HG03565 (cell line): ENCODE measurements around the gene SDR9C7.
"Not testable (repeated sequence)": the region's sequence is repeated elsewhere in the genome, so short reads cannot be mapped to it uniquely, and the experiment has no call there.

Experiments
- ATAC-seq: cut with Tn5 transposase; IDR thresholded peaks from one replicate; pipeline ENCODE4 v1.9.1; 2021; ENCODE audit warnings: mild to moderate bottlenecking, moderate library complexity; ENCODE audit not compliant: unreplicated experiment

SDR9C7 gene

DNA sequence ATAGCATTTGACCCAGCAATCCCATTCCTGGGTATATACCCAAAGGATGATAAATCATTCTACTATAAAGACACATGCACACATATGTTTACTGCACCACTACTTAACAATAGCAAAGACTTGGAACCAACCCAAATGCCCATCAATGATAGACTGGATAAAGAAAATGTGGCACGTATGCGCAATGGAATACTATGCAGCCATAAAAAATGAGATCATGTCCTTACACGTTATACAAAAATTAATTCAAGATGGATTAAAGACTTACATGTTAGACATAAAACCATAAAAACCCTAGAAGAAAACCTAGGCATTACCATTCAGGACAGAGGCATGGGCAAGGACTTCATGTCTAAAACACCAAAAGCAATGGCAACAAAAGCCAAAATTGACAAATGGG, 16.1 kb downstream of the SDR9C7 start:
- not testable (repeated sequence) for ATAC-seq

- ATAC-seq: no peak
Measured at GRCh38 chr12:56916996-56917333, 17.2 kb downstream of the SDR9C7 start.

DNA sequence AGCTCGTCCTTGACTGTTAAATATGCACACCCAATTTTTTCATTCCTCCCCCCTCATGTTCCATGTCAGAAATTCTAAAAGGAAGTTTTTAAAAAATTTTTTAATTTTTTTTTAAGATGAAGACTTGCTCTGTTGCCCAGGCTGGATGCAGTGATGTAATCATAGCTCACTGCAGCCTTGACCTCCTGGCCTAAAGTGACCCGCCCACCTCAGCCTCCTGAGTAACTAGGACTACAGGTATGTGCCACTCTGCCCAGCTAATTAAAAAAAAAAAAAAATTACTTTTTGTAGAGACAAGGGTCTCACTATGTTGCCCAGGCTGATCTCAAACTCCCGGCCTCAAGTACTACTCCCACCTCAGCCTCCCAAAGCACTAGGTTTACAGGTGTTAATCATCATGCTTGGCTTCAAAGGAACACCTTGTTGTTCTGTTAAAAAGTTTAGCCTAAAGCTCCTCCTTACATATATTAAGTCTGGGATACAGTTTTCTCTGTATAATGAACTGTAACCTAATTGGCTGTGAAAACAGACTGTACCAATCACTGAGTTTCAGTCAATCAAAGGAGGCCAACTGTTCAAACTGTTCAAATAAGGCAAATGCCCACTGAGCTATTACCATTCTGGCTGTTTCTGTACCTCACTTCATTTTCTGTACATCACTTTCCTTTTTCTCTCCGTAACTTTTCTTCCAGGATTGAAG, 17.8 kb downstream of the SDR9C7 start:
- ATAC-seq: no peak

DNA sequence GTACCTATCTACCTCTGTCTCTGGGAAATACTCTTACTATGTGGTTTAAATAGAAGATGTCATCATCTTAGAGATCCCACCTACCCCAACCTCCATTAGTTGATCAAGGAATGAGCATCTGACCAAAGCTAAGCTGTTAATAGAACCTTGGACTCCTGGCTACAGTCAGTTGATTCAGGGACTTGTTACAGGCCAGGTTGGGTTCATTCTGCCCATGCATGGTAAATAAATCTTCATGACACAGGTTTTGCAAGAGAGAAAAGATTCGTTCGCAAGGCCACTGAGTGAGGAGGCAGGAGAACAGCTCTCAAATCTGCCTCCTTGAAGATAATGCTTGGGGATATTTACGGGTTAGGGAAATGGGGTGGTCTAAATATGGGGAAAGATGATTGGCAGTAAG, 19.5 kb downstream of the SDR9C7 start:
- no peak for ATAC-seq

GRCh38 chr12:56914256-56914655, 20.0 kb downstream of the SDR9C7 start:
- ATAC-seq: no peak

GRCh38 chr12:56909403-56909802, 24.8 kb downstream of the SDR9C7 start:
- ATAC-seq: not testable (repeated sequence)

DNA sequence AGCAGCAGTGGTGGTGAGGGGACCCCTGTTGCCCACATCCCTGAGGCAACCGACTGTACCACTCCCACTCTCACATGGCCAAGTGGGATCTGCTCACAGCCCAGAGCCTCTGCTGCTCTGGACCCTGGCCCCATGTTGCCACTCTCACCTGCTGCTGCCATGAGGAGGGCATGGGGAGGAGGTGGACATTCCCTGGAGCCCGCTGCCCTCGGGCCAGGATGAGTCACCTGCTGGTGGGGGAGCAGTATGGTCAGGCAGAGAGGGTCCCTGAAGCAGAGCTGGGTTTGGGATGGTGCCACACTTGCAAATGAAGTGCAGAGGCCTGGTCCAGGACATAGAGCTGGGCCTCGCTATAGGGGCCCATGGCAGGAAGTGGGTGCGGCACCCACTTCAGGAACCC, 26.1 kb downstream of the SDR9C7 start:
- ATAC-seq: no peak

DNA sequence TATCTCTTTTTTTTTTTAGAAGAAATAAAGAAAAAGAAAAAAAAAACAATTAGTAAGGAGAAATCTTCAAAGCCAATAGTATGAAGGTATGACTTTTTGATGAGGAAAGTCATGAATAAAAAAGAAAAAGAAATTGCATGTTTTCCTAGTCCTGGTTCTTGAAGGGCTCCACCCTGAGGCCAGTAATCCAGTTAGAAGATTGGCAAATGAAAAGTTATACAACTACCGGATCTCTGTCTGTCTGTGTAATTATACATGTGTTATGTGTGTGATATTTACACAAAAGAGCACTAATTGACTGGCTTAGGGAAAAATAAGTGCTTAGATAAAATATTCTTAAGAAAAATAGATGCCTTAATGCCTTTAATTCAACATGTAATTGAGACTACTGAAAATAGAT, 28.4 kb downstream of the SDR9C7 start:
- no peak for ATAC-seq

- ATAC-seq: no peak
Measured at GRCh38 chr12:56903374-56903773, 30.8 kb downstream of the SDR9C7 start.

- not testable (repeated sequence) for ATAC-seq
Measured at GRCh38 chr12:56901313-56901712, 32.9 kb downstream of the SDR9C7 start.

GRCh38 chr12:56900583-56900982, 33.6 kb downstream of the SDR9C7 start:
- ATAC-seq: no peak

- ATAC-seq: no peak
Measured at GRCh38 chr12:56898938-56899337, 35.3 kb downstream of the SDR9C7 start.

GRCh38 chr12:56897844-56898361, 36.3 kb downstream of the SDR9C7 start:
- ATAC-seq: no peak

DNA sequence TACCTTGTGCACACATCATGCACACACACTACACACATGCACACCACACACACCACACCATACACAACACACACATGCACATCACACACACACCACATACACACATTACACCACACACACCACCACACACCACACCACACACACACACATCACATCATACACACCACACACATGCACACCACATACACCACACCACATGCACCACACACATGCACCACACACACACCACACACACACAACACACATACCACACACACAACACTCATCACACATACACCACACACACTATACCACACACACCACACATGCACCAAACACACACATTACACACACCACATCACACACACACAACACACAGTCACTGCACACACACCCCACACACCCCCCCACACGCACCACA, 38.1 kb downstream of the SDR9C7 start:
- ATAC-seq: no peak

GRCh38 chr12:56894698-56895368, 39.4 kb downstream of the SDR9C7 start:
- no peak for ATAC-seq

DNA sequence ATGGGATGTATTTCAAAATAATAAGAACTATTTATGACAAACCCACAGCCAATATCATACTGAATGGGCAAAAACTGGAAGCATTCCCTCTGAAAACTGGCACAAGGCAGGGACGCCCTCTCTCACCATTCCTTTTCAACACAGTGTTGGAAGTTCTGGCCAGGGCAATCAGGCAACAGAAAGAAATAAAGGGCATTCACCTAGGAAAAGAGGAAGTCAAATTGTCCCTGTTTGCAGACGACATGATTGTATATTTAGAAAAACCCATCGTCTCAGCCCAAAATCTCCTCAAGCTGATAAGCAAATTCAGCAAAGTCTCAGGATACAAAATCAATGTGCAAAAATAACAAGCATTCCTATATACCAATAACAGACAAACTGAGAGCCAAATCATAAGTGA, 42.3 kb downstream of the SDR9C7 start:
- ATAC-seq: not testable (repeated sequence)

GRCh38 chr12:56886319-56886718, 47.9 kb downstream of the SDR9C7 start:
- ATAC-seq: no peak

- no peak for ATAC-seq
Measured at GRCh38 chr12:56885316-56885715, 48.9 kb downstream of the SDR9C7 start.

DNA sequence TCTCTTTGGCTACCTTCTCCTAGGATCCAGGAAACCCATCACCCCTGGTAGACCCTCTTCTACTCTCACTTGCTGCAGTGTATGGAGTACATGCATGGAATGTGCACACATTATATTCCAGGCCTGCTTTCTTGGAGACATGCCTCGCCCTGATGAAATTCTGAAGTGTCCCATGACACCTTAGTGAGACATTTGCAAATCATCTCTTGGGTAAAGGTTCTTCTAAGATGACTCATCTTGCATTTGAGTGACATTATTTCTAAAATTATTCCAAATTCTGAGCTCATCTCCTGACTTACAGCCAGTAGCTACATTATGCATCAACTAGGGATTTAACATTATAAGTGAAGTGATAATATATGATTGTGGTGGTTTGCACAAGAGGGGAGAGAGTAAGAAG, 49.8 kb downstream of the SDR9C7 start:
- ATAC-seq: no peak

DNA sequence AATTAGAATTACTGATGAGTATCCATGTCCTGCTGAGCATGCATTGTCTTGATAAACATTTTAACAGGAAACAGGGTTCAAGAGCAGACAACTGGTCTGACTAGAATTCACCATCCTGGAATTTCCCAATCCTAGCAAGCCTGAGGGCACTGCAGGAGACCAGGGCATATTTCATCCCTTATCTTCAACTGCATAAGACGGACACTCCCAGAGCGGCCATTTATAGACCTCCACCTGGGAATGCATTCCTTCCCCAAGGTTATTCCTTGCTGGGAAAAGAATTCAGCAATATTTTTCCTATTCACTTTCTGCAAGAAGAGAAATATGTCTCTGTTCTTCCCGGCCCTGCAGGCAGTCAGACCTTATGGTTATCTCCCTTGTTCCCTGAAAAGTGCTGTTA, 51.8 kb downstream of the SDR9C7 start:
- not testable (repeated sequence) for ATAC-seq

DNA sequence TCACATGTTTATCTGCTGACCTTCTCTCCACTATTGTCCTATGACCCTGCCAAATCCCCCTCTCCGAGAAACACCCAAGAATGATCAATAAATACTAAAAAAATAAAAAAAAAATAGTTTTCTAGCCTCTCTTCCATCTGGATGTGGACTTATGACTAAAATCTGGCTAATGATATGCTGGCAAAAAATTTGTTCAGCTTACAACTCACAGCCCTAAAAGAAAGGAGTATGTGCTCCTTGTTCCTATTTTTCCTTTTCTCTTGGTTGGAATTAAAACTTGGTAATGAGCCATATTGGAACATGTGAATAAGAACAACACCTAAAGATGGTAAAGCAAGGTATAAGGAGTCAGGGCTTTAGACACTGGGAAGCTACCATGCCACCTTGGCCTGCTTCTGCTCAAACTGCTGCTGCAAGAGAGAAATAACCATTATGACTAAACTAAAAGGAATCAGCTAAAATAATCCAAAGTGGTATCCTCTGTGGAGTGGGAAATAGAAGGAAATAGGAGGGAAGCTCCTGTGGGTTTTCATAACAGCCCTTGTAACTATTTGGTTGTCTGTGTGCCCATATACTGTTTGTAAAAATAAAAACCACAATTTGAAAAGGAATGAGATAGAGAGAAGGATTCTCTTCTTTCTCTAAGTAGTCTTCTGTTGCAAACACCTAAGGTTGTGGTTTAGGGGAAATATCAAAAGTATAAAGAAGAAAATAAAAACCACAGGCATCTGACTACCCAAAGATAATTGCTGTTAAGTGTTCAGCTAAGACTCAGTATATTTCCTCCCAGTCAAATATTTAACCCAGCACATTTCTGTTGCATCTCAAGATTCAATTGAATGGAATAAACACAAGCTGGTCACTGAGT, 53.8 kb downstream of the SDR9C7 start:
- no peak for ATAC-seq
